22Rv1 (cell line): ENCODE results near the gene CNGA3.

ENCODE experiments used
- ZFX ChIP-seq: fragments of 450-650 bp; IDR thresholded peaks from 2 replicates; pipeline ENCODE4 v1.6.1; 2017; ENCODE audit warnings: antibody characterized with exemption, borderline replicate concordance
- TF ChIP-seq, protein P1 (sequence below): fragments of 450-650 bp; IDR thresholded peaks from 2 replicates; pipeline ENCODE4 v1.5.1; 2017; ENCODE audit warnings: mild to moderate bottlenecking

DNA sequence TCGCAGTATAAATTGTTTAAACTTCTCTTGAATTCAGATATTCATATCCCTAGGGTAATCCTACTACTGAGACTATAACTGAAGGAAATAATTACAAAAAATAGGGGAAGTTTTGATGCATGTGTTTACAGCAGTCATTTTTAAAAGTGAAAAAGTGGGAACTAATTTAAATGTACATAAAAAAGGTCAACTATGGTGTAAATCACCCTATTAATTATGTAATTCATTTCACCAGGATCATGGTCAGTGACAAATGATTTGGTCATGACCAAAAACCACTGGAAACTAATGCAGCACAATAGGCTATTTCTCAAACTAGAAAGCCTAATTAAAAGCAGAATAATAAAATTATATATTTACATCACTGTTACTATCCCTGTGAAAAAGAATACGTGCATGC lies 5.0 kb upstream of the CNGA3 start:
- TF ChIP-seq, protein P1, sequence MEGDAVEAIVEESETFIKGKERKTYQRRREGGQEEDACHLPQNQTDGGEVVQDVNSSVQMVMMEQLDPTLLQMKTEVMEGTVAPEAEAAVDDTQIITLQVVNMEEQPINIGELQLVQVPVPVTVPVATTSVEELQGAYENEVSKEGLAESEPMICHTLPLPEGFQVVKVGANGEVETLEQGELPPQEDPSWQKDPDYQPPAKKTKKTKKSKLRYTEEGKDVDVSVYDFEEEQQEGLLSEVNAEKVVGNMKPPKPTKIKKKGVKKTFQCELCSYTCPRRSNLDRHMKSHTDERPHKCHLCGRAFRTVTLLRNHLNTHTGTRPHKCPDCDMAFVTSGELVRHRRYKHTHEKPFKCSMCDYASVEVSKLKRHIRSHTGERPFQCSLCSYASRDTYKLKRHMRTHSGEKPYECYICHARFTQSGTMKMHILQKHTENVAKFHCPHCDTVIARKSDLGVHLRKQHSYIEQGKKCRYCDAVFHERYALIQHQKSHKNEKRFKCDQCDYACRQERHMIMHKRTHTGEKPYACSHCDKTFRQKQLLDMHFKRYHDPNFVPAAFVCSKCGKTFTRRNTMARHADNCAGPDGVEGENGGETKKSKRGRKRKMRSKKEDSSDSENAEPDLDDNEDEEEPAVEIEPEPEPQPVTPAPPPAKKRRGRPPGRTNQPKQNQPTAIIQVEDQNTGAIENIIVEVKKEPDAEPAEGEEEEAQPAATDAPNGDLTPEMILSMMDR = no peak
- TF ChIP-seq ZFX = no peak
